ENCODE measurements around the gene SYCE3.

SYCE3 gene

DNA sequence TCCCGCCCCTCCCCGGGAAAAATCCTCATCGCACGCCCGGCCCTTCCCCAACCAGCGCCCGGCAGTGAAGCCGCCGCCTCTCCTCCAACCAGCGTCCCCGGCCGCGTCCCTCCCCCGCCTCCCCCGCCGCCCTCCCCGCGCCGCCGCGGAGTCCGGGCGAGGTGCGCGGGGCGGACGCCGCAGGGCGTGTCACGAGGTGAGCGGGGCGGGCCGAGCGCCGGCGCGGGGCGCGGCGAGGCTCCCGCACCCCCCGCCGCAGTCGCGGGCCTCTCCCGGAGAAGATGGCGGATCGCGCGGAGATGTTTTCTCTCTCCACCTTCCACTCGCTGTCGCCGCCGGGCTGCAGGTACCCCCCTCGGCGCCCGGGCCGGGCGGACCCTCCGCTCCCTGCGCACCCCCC lies 37.8 kb upstream of the SYCE3 start, which contains the start of gene MAPK8IP2:
MAPK8IP2 (plus strand) TSS at position 256 of the 400 bp plus-strand sequence; CDS start at position 282, 26 bp downstream.
- DNase-seq (ENCODE audit: low read depth) = no peak

GRCh38 chr22:50599816-50600455 lies 37.2 kb upstream of the SYCE3 start:
- DNase-seq (ENCODE audit: low read depth) = peak; percentile 48

DNA sequence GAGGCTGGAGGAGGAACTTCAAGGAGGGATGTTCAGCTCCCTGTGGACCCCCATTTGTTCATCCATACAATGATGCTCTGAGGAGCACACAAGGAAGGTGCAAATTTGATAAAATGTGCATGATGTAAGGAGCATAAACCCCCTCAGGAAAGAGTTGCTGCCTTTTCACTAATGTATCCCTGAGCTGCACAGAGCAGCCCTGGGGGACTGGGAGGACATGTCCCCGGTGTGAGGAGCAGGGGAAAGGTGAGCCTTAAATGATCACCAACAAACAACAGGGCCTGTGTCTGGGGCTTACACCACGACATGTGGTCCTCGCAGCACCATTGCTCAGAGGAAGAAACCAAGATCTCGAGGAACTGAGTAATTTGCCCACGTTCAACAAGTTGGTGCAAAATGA lies 34.4 kb upstream of the SYCE3 start:
- DNase-seq (ENCODE audit: low read depth) = no peak

GRCh38 chr22:50595189-50595588 lies 32.5 kb upstream of the SYCE3 start:
- no peak for DNase-seq (ENCODE audit: low read depth)

- no peak for DNase-seq (ENCODE audit: low read depth)
Observed at GRCh38 chr22:50587407-50587806, 24.7 kb upstream of the SYCE3 start.

GRCh38 chr22:50586416-50586815 lies 23.7 kb upstream of the SYCE3 start:
- no peak for DNase-seq (ENCODE audit: low read depth)

- no peak for DNase-seq (ENCODE audit: low read depth)
Observed at GRCh38 chr22:50585781-50586180, 23.1 kb upstream of the SYCE3 start.

DNA sequence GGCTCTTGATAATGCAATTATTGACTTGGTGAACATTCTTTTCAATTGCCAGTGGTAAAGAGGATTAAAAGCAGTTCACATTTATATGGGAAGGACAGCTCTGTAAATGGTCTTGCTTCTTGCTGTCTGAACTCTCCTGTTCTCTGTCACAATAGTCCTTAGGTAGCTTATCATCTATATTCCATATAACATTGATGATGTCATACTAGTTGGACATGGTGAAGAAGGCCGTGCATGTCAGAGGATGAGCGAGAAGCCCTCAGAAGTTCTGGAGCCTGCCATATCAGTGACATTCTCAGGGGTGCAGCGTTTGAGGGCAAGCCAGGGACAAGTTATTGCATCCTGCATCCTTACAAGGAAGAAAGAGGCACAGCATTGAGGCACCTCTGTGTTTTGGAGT lies 22.5 kb upstream of the SYCE3 start:
- no peak for DNase-seq (ENCODE audit: low read depth)

DNA sequence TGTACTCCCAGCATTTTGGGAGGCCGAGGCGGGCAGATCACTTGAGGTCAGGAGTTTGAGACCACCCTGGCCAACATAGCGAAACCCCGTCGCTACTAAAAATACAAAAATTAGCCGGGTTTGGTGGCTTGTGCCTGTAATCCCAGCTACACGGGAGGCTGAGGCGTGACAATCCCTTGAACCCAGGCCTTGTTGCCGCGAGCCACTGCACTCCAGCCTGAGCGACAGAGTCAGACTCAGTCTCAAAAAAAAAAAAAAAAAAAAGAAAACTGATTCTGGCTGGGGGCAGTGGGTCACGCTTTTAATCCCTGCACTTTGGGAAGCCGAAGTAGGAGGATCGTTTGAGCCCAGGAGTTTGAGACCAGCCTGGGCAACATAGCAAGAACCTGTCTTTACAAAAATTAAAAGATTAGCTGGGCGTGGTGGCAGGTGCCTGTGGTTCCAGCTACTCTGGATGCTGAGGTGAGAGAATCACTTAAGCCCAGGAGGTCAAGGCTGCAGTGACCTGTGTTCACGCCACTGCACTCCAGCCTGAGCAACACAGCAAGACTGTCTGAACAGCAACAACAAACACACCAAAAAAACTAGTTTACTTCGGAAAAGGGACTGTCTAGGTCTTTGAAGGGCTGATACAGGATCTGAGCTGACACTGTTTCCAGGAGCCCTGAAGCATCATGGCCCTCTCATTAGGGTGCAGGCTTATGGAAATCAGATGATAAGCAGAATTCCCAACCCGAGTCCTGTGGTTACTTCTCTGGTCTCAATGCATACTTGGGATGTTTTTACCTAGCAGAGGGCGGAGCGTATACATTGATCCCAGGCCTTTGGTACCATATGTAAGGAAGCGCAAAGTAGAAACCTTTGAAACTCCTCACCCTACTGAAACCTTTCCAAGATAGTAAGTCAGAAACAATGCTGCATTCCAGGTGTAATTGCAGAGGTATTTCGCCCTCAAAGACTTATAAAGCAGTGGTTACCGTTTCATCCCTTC lies 21.7 kb upstream of the SYCE3 start:
- no peak for DNase-seq (ENCODE audit: low read depth)

DNA sequence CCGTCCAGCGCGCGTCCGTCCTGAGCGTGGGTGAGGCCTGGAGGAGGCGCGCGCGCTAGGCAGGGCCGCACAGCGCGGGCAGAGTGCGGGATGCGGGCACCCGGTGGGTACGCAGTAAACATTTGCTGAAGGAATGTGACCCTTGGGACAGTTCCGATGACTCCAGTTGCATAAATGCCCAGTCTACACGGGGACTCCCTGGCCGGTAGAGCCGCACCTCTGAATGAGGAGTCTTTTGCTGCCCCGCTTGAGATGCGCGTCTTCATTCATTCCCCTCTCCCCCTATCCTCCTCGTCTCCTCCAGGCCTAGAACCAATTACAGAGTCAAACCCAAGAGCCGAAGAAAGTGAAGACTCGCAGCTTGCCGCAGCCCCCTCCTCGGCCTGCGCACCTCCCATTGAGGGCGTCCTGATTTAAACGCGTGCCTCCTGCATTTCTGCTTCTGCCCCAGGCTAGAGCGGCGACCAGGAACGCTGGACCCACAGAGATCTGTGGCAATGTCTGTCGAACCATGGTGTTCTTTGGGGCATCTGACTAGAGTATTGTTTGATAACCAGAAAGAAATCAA lies 20.7 kb upstream of the SYCE3 start:
- DNase-seq (ENCODE audit: low read depth) = no peak

GRCh38 chr22:50582493-50583293 lies 20.0 kb upstream of the SYCE3 start, which contains the start of gene CHKB:
Gene CHKB (minus strand): TSS chr22:50582849. CDS start chr22:50582781, 68 bp downstream.
- peak; percentile 99 for DNase-seq (ENCODE audit: low read depth)

DNA sequence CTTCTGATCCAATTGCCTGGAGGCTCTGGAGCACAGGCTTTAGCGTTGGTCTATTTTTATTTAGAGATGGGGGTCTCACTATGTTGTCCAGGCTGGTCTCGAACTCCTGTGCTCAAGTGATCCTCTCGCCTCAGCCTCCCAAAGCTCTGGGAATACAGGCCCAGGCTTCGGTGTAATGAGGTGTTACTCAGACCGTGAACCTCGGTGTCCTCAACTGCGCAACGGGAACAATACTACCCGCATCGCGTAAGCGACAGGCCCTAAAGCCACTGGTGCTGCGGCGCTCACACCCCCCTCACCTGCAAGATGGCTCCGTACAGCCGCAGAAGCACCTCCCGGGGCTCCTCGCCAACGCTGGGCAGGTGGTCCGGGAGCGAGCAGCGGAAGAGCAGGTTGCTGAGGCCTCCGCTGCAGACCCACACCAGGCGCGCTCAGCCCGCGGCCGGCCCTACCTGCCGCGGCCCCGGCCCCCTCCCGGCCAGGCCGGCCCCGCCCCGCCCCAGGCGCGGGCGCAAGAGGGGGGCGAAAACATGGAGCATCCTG lies 19.3 kb upstream of the SYCE3 start:
- no peak for DNase-seq (ENCODE audit: low read depth)

DNA sequence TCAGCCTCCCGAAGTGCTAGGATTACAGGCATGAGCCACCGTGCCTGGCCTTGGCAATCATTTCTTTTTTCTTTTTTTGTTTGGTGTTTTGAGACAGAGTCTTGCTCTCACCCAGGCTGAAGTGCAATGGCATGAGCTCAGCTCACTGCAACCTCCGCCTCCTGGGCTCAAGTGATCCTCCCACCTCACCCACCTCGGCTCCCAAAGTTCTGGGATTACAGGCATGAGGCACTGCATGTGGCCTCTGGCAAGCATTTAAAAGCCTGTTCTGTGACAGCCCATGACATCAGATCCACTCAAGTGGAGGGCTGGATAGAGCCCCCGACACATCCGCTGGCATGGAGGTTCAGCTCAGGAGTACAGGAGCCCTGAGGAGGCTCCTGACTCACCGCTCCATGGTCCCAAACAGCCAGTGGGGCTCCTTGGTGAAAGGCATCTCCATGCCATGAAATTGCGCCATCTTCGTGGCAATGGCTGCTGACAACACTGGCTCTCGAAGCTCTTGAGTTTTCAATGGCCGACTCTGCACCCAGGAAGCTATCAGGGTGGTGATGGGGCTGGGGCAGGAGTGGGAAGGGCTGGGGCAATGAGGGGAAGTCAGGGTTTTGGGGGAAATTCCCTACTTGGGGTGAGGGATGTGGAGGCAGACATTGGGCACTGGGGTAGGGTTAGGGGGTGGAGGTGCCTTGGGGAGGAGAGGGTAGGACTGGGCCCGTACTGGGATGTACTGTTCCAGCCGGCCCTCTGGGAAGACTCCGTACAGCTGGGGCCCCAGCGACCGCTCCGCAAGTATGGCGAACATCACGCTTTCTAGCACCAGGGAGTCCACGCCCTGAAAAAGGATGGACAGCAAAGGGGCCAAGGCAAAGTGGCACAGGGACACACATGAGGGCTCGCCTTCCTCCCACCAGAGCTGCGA lies 18.6 kb upstream of the SYCE3 start:
- no peak for DNase-seq (ENCODE audit: low read depth)

GRCh38 chr22:50579752-50580151 lies 17.0 kb upstream of the SYCE3 start:
- DNase-seq (ENCODE audit: low read depth) = no peak

DNA sequence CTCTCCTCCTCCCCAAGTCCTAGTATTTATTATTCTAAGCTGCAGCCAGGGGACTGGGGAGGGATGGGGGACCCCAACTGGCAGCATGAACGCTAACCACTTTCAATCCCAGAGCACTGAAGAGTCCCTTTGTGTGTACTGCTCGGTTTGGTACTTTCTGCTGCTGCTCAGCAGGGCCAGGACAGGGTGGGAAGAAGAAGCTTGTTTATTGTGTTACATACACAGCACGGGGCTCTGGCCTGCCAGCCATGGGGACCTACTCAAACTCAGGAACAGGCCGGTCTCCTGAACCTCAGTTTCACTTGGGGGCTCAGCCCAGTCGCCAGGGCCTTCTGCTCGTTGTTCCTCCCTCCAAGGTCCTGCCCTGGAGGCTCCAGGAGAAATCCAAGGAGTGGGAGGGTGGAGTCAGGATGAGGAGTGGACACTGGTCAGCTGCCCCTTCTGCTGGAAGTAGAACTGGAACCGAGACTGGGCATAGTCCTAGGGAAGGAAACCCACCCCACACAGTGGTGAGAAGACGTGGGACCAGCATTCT lies 16.1 kb upstream of the SYCE3 start:
- no peak for DNase-seq (ENCODE audit: low read depth)

- no peak for DNase-seq (ENCODE audit: low read depth)
Observed at GRCh38 chr22:50577987-50578775, 15.5 kb upstream of the SYCE3 start, which contains the start of gene CPT1B. Gene CPT1B (minus strand): TSS chr22:50578427. CDS start chr22:50577915, 512 bp downstream.

DNA sequence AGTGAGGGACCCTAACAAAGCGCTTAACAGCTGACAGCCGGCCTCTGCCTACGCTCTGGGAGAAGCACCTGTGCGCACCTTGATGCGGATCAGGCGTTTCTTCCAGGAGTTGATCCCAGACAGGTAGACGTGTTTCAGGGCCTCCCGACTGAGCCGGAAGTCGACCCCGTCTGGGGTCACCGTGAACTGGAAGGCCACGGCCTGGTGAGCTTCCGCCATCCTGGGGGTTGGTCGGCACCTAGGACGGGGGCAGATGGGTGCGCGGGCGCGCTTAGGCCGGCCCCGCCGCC lies 14.9 kb upstream of the SYCE3 start:
- no peak for DNase-seq (ENCODE audit: low read depth)

- no peak for DNase-seq (ENCODE audit: low read depth)
Observed at GRCh38 chr22:50576806-50577696, 14.3 kb upstream of the SYCE3 start.

Data from stimulated activated CD8-positive, alpha-beta memory T cell treated with anti-CD3 and anti-CD28 coated beads, Interleukin-4, amount 100 ng/mL, for 24 hours (primary cell).